IMR-90 (cell line): ENCODE data around the gene RUNDC1. TPM values are rescaled to one million over a fixed set of nuclear protein-coding genes. Genes with fewer than 3 reads are reported as not detected.

Source experiments
- ATAC-seq: fragments of 200-7000 bp; cut with Tn5 transposase; 2 replicates; pipeline ENCODE4 v1.9.1; 2020; ENCODE audit warnings: low read depth, mild to moderate bottlenecking, moderate library complexity
- BruUV-seq: library from RNA; stranded (reverse); fragments of 400-500 nt; replicated peaks from 2 replicates; lab custom pipeline; 2021; lab: Mats Ljungman, UMichigan
- CTCF ChIA-PET: fragments of 300-600 bp; formaldehyde crosslinking; extraction: SDS; loops from one replicate; lab custom pipeline; 2021; ENCODE audit warnings: antibody characterized with exemption; lab: Yijun Ruan, JAX
- POLR2A ChIA-PET: fragments of 300-600 bp; sonication (Branson Sonifier 250); formaldehyde crosslinking; loops from one replicate; lab custom pipeline; 2022; ENCODE audit warnings: antibody characterized with exemption; ENCODE audit not compliant: unreplicated experiment; lab: Charles Lee
- DNase-seq: peaks from one replicate; pipeline ENCODE4 v3.0.0; 2013
- H2AFZ ChIP-seq: replicated peaks from 2 replicates; pipeline ENCODE3; 2013; ENCODE audit warnings: low read length, mild to moderate bottlenecking; ENCODE audit not compliant: poor library complexity
- H2AK5ac ChIP-seq: 2 replicates; pipeline ENCODE4 v1.6.1; 2013; ENCODE audit warnings: low read depth, low read length, inconsistent platforms
- H2AK9ac ChIP-seq: replicated peaks from 2 replicates; pipeline ENCODE3; 2013; ENCODE audit warnings: mild to moderate bottlenecking, low read depth, low read length, moderate library complexity; ENCODE audit not compliant: poor library complexity
- H2BK120ac ChIP-seq: 2 replicates; pipeline ENCODE4 v1.6.1; 2013; ENCODE audit warnings: low read depth, low read length, inconsistent platforms
- H2BK15ac ChIP-seq: 3 replicates; pipeline ENCODE4 v1.6.1; 2013; ENCODE audit warnings: low read depth, low read length, inconsistent platforms
- H2BK20ac ChIP-seq: 2 replicates; pipeline ENCODE4 v1.6.1; 2013; ENCODE audit warnings: low read depth, mild to moderate bottlenecking, inconsistent platforms, low read length, moderate library complexity
- H2BK5ac ChIP-seq: 2 replicates; pipeline ENCODE4 v1.6.1; 2013; ENCODE audit warnings: mild to moderate bottlenecking, low read depth, low read length, inconsistent platforms; ENCODE audit not compliant: poor library complexity, severe bottlenecking
- H3K14ac ChIP-seq: replicated peaks from 2 replicates; pipeline ENCODE4 v1.6.1; 2013; ENCODE audit warnings: low read depth, low read length, inconsistent platforms
- H3K18ac ChIP-seq: 2 replicates; pipeline ENCODE4 v1.6.1; 2013; ENCODE audit warnings: low read depth, low read length, control low read depth
- H3K23ac ChIP-seq: 2 replicates; pipeline ENCODE4 v1.6.1; 2013; ENCODE audit warnings: low read depth, low read length, inconsistent platforms
- H3K27ac ChIP-seq: 2 replicates; pipeline ENCODE4 v1.5.1; 2013; ENCODE audit warnings: mild to moderate bottlenecking, control low read depth, low read length; ENCODE audit not compliant: insufficient read depth
- H3K27me3 ChIP-seq: 2 replicates; pipeline ENCODE4 v1.6.1; 2013; ENCODE audit warnings: low read length; ENCODE audit not compliant: control insufficient read depth, insufficient read depth
- H3K36me3 ChIP-seq: 2 replicates; pipeline ENCODE4 v1.6.1; 2013; ENCODE audit warnings: low read length, mixed read lengths; ENCODE audit not compliant: control insufficient read depth, insufficient read depth
- H3K4ac ChIP-seq: 2 replicates; pipeline ENCODE4 v1.6.1; 2013; ENCODE audit warnings: low read depth, low read length, inconsistent platforms
- H3K4me1 ChIP-seq: 2 replicates; pipeline ENCODE4 v1.6.1; 2013; ENCODE audit warnings: low read length, mixed read lengths; ENCODE audit not compliant: control insufficient read depth, insufficient read depth
- H3K4me2 ChIP-seq: 2 replicates; pipeline ENCODE4 v1.6.1; 2013; ENCODE audit warnings: low read depth, mild to moderate bottlenecking, control low read depth, low read length, moderate library complexity
- H3K4me3 ChIP-seq: 2 replicates; pipeline ENCODE4 v1.5.1; 2013; ENCODE audit warnings: low read depth, mild to moderate bottlenecking, control low read depth, low read length, moderate library complexity; ENCODE audit not compliant: insufficient read depth
- H3K56ac ChIP-seq: 2 replicates; pipeline ENCODE4 v1.6.1; 2013; ENCODE audit warnings: low read length, inconsistent platforms; ENCODE audit not compliant: insufficient read depth; ENCODE audit errors: extremely low read depth
- H3K79me1 ChIP-seq, 2 experiments: 2 replicates each; pipeline ENCODE4 v1.6.1; 2013; ENCODE audit warnings: low read length in 2 of 2, inconsistent platforms in 1 of 2, low read depth in 1 of 2
- H3K9ac ChIP-seq: 2 replicates; pipeline ENCODE4 v1.6.1; 2013; ENCODE audit warnings: low read depth, low read length, control low read depth
- H3K9me1 ChIP-seq: 2 replicates; pipeline ENCODE4 v1.6.1; 2013; ENCODE audit warnings: low read length, inconsistent platforms; ENCODE audit not compliant: insufficient read depth
- H3K9me3 ChIP-seq: 2 replicates; pipeline ENCODE4 v1.6.1; 2013; ENCODE audit warnings: low read length; ENCODE audit not compliant: control insufficient read depth, insufficient read depth
- H4K20me1 ChIP-seq: 2 replicates; pipeline ENCODE4 v1.6.1; 2013; ENCODE audit warnings: low read length, inconsistent platforms; ENCODE audit not compliant: insufficient read depth
- H4K5ac ChIP-seq: 2 replicates; pipeline ENCODE4 v1.6.1; 2013; ENCODE audit warnings: mild to moderate bottlenecking, low read depth, low read length, control low read depth
- H4K8ac ChIP-seq, 2 experiments: 2 replicates each; pipeline ENCODE4 v1.6.1; 2013; ENCODE audit warnings: low read depth in 2 of 2, low read length in 2 of 2, control low read depth in 1 of 2, inconsistent platforms in 1 of 2
- H4K91ac ChIP-seq: 2 replicates; pipeline ENCODE4 v1.6.1; 2013; ENCODE audit warnings: low read depth, low read length, inconsistent platforms; ENCODE audit not compliant: insufficient read depth
- BHLHE40 ChIP-seq: fragments of 150-350 bp; IDR thresholded peaks from 2 replicates; pipeline ENCODE4 v1.6.1; 2016; ENCODE audit warnings: mild to moderate bottlenecking, low read depth, low read length
- CEBPB ChIP-seq: IDR thresholded peaks from 2 replicates; pipeline ENCODE4 v1.6.1; 2012; ENCODE audit warnings: low read depth, low read length, improper control_type of control experiment
- CHD1 ChIP-seq: IDR thresholded peaks from 2 replicates; pipeline ENCODE4 v1.6.1; 2012; ENCODE audit warnings: low read depth, low read length, improper control_type of control experiment
- CTCF ChIP-seq: conservative IDR thresholded peaks from 2 replicates; pipeline ENCODE4 v1.5.1; 2012; ENCODE audit warnings: mild to moderate bottlenecking, low read depth, low read length, improper control_type of control experiment
- FOS ChIP-seq: fragments of 150-350 bp; IDR thresholded peaks from 2 replicates; pipeline ENCODE4 v1.6.1; 2016; ENCODE audit warnings: low read depth, low read length
- MAFK ChIP-seq: IDR thresholded peaks from 2 replicates; pipeline ENCODE4 v1.6.1; 2012; ENCODE audit warnings: low read depth, low read length, improper control_type of control experiment
- MAZ ChIP-seq: IDR thresholded peaks from 2 replicates; pipeline ENCODE4 v1.6.1; 2012; ENCODE audit warnings: low read depth, mild to moderate bottlenecking, low read length, improper control_type of control experiment, moderate library complexity, borderline replicate concordance
- MXI1 ChIP-seq: IDR thresholded peaks from 2 replicates; pipeline ENCODE4 v1.6.1; 2012; ENCODE audit warnings: low read depth, mild to moderate bottlenecking, low read length, moderate library complexity, borderline replicate concordance
- NFE2L2 ChIP-seq: fragments of 150-350 bp; IDR thresholded peaks from 2 replicates; pipeline ENCODE4 v1.6.1; 2016; ENCODE audit warnings: low read depth, mild to moderate bottlenecking, low read length
- POLR2A ChIP-seq: IDR thresholded peaks from 2 replicates; pipeline ENCODE4 v1.6.1; 2012; ENCODE audit warnings: mild to moderate bottlenecking, low read depth, low read length
- RAD21 ChIP-seq: IDR thresholded peaks from 2 replicates; pipeline ENCODE4 v1.6.1; 2012; ENCODE audit warnings: low read length, improper control_type of control experiment
- RCOR1 ChIP-seq: IDR thresholded peaks from 2 replicates; pipeline ENCODE4 v1.6.1; 2012; ENCODE audit warnings: mild to moderate bottlenecking, low read length, improper control_type of control experiment; ENCODE audit not compliant: insufficient replicate concordance
- RFX5 ChIP-seq: IDR thresholded peaks from 2 replicates; pipeline ENCODE4 v1.8.0; 2012; ENCODE audit warnings: low read depth, mild to moderate bottlenecking, low read length, moderate library complexity
- USF2 ChIP-seq: fragments of 150-350 bp; IDR thresholded peaks from 2 replicates; pipeline ENCODE4 v1.6.1; 2017; ENCODE audit warnings: mild to moderate bottlenecking, antibody characterized with exemption, low read length, low read depth
- WGBS, 2 experiments: methylation state at CpG; one replicate each; pipeline versions ENCODE4 v1.1.5 to v1.1.7; 2013; ENCODE audit warnings: missing lambda C conversion rate in 2 of 2; ENCODE audit not compliant: insufficient read length in 1 of 2; ENCODE audit errors: extremely low coverage in 2 of 2; 5-methylcytosine and 5-hydroxymethylcytosine counted together
- dilution Hi-C: fragments of 300-500 bp; cut with HindIII; formaldehyde crosslinking; loops from one replicate; pipeline ENCODE4 v1.14.3; 2018; ENCODE audit warnings: low sequenced_read_pairs; ENCODE audit not compliant: unreplicated experiment
- in situ Hi-C: fragments of 300-500 bp; cut with MboI; formaldehyde crosslinking; loops from 3 replicates; pipeline ENCODE4 v1.14.3; 2019; ENCODE audit warnings: low sequenced_read_pairs, inconsistent platforms, mixed read lengths
- intact Hi-C: fragments of 100-400 bp; cut with micrococcal nuclease; formaldehyde crosslinking; loops from 2 replicates; pipeline ENCODE4 v1.10.0; 2022
- polyA plus RNA-seq, 3 experiments: library from polyadenylated mRNA; depleted of rRNA; stranded (reverse); fragments of >200 nt; gene quantifications; 2 replicates each; pipeline ENCODE4 v1.2.3, GENCODE V29; 2012; ENCODE audit warnings: low replicate concordance in 1 of 3
- total RNA-seq: library from RNA; depleted of rRNA; stranded (reverse); fragments of >200 nt; gene quantifications from 2 replicates; pipeline ENCODE4 v1.2.3, GENCODE V29; 2012

The RUNDC1 gene
- total and polyA plus RNA-seq, 2 of the 4 experiments (the other 2 are of a cell fraction): 7.0 to 7.9 TPM

GRCh38 chr17:43024407-43025289, 44.3 kb downstream of the RUNDC1 start, which contains the start of gene RND2:
Gene RND2, plus strand, starts transcription at chr17:43025231. Its CDS starts 117 bp downstream, at chr17:43025348.
- peaks cover 8% of the 10 kb centered on the region for H3K4me1 ChIP-seq
- in situ Hi-C loops: loop anchor here (5.0 kb wide), 1 partner anchor 148 kb away; the partner anchor contains the start of gene NBR1
- peak within 1 kb of the TSS; percentile 46 for H3K4ac ChIP-seq
- peak within 1 kb of the TSS in 1 of 2 experiments; percentile 73; a peak in 1 of 4 replicates for H4K8ac ChIP-seq
- no peak within 1 kb of the TSS for H2BK120ac ChIP-seq
- no peak within 1 kb of the TSS for H3K56ac ChIP-seq
- 0 out of 2 replicates have a peak within 1 kb of the TSS, but pooled peaks have one; percentile 1 for H4K5ac ChIP-seq
- no peak within 1 kb of the TSS for H2BK15ac ChIP-seq
- no peak within 1 kb of the TSS for H3K18ac ChIP-seq
- ChIA-PET CTCF (interaction anchor here (0.5 to 1.6 kb wide), 9 partner anchors 18 to 164 kb away, joined by 3 to 15 read pairs (median 4); partner anchors contain the start of gene BRCA1), POLR2A (interaction anchor here (1.0 to 1.2 kb wide), 2 partner anchors 147 to 291 kb away, joined by 3 to 4 read pairs; no protein-coding TSS in a partner anchor)
- H3K9me1 ChIP-seq: peaks cover 6% of the 10 kb centered on the region
- no peak within 1 kb of the TSS for H3K27ac ChIP-seq
- 4% methylated on average over 24 of the region's 61 CpGs; no CpG with 5 or more reads in 1 of the 2 experiments for WGBS, 2 experiments
- no peaks in the 10 kb centered on the region for H3K9me3 ChIP-seq
- no TSS peak for BruUV-seq
- intact Hi-C loops: loop anchor here (1.0 kb wide), 1 partner anchor 147 kb away; the partner anchor contains the start of gene NBR1
- peak within 1 kb of the TSS; percentile 48 for H3K4me3 ChIP-seq
- H3K27me3 ChIP-seq: peaks cover 4% of the 10 kb centered on the region; the same call in 1 of the 2 replicates
- peak within 1 kb of the TSS; percentile 45; the same call in 1 of the 2 replicates for H4K91ac ChIP-seq
- peaks cover 7 to 22% of the 10 kb centered on the region in 2 experiments; a peak in 3 of 4 replicates for H3K79me1 ChIP-seq
- DNase-seq (peak; percentile 96), ATAC-seq (peak; percentile 73)
- H3K23ac ChIP-seq: peak within 1 kb of the TSS; percentile 28; the same call in 1 of the 2 replicates
- peak within 1 kb of the TSS; percentile 99 for H2AFZ ChIP-seq
- H2BK20ac ChIP-seq: no peak within 1 kb of the TSS
- H3K9ac ChIP-seq: peak within 1 kb of the TSS; percentile 17; the same call in 1 of the 2 replicates
- H3K4me2 ChIP-seq: peak within 1 kb of the TSS; percentile 92
- H3K14ac ChIP-seq: no peak within 1 kb of the TSS
- dilution Hi-C loops: no loop called here
- peak within 1 kb of the TSS; percentile 96 for H2AK9ac ChIP-seq
- no peak within 1 kb of the TSS for H2BK5ac ChIP-seq
- H4K20me1 ChIP-seq: 0 out of 2 replicates have a peak, but pooled peaks cover 2% of the 10 kb centered on the region
- H2AK5ac ChIP-seq: no peak within 1 kb of the TSS
- peaks cover 5% of the 10 kb centered on the region; the same call in 1 of the 2 replicates for H3K36me3 ChIP-seq
- peak; percentile 70 for TF ChIP-seq BHLHE40
- peak; percentile 96 for TF ChIP-seq CTCF
- peak; percentile 99 for TF ChIP-seq MXI1
- TF ChIP-seq RCOR1: no peak
- no peak for TF ChIP-seq MAZ
- no peak for TF ChIP-seq NFE2L2
- TF ChIP-seq USF2: no peak
- TF ChIP-seq CHD1: no peak
- no peak for TF ChIP-seq MAFK
- TF ChIP-seq FOS: no peak
- no peak for TF ChIP-seq RFX5
- 0 out of 2 replicates have a peak, but pooled peaks have one; percentile 40 for TF ChIP-seq POLR2A
- TF ChIP-seq RAD21: peak; percentile 91
- peak; percentile 49 for TF ChIP-seq CEBPB
